Adrenal gland (tissue), 12 donors: Measurements from ENCODE around the gene NFKB2. TPM values are rescaled to one million over a fixed set of nuclear protein-coding genes. Genes with fewer than 3 reads are reported as not detected.

Experiments
- DNase-seq, 7 donors: peaks; one replicate each; pipeline ENCODE4 v3.0.0-alpha.2; 2019 to 2020
- H3K27ac ChIP-seq, 5 donors: fragments of 200-600 bp; sonication (generic) in 4 of 5; 1 replicate in 3 of 5; 2 replicates in 2 of 5; pipeline versions ENCODE4 v1.5.1 to v1.8.0; 2016 to 2020; ENCODE audit warnings: mild to moderate bottlenecking in 1 of 5
- H3K27me3 ChIP-seq: fragments of 200-600 bp; 2 replicates; pipeline ENCODE4 v1.8.0; 2021
- H3K36me3 ChIP-seq, 2 donors: fragments of 200-600 bp; replicated peaks in 1 of 2; 1 replicate in 1 of 2; 2 replicates in 1 of 2; pipeline versions ENCODE4 v1.5.1 to v1.8.0; 2018 to 2022
- H3K4me1 ChIP-seq, 2 donors: fragments of 200-600 bp; replicated peaks in 1 of 2; 1 replicate in 1 of 2; 2 replicates in 1 of 2; pipeline versions ENCODE4 v1.5.1 to v1.8.0; 2018 to 2021
- H3K4me3 ChIP-seq, 4 donors: fragments of 200-600 bp; sonication (generic) in 3 of 4; one replicate each; pipeline ENCODE4 v1.5.1; 2016 to 2018
- H3K9me3 ChIP-seq, 3 donors: fragments of 200-600 bp; sonication (generic) in 1 of 3; replicated peaks in 1 of 3; 1 replicate in 2 of 3; 2 replicates in 1 of 3; pipeline versions ENCODE4 v1.5.1 to v1.8.0; 2016 to 2021
- POLR2A ChIP-seq, 2 donors: fragments of 450-650 bp; IDR thresholded peaks; one replicate each; pipeline ENCODE4 v1.6.1; 2017; ENCODE audit warnings: antibody characterized with exemption in 2 of 2, mild to moderate bottlenecking in 2 of 2, moderate library complexity in 1 of 2
- WGBS, 4 donors: extraction: QIAGEN DNeasy Blood & Tissue Kit in 2 of 4; methylation state at CpG; one replicate each; pipeline versions ENCODE4 v1.1.5 to v1.1.7; 2013 to 2017; 5-methylcytosine and 5-hydroxymethylcytosine counted together
- intact Hi-C, 2 donors: fragments of 100-400 bp; cut with DNase I; formaldehyde crosslinking; loops; one replicate each; pipeline versions ENCODE4 v1.14.1 to v1.15.0; 2022 to 2023
- polyA plus RNA-seq, 3 donors: library from polyadenylated mRNA; stranded (reverse); fragments of 200-250 nt in 2 of 3; fragments of 350-450 nt in 1 of 3; fragmentation: Illumina TruSeq in 1 of 3; extraction: RNeasy Lipid Tissue Mini Kit (QIAGEN cat#74804) in 1 of 3; gene quantifications; one replicate each; pipeline ENCODE4 v1.2.3, GENCODE V29; 2013 to 2014
- total RNA-seq, 9 donors: library from RNA; depleted of rRNA in 4 of 9; stranded (reverse); fragments of >200 nt in 4 of 9; fragments of 120-200 nt in 1 of 9; fragmentation: NEBNext Ultra II Directional in 1 of 9; extraction: Animal tissue kit (Norgen Biotek cat#: 25700) in 1 of 9; gene quantifications; one replicate each; pipeline versions ENCODE4 v1.1.0 to v1.2.4, GENCODE V29; 2013 to 2023
- TF ChIP-seq, protein P1 (sequence below), 6 experiments: fragments of 450-650 bp in 4 of 6; fragments of 200-600 bp in 2 of 6; sonication (generic) in 1 of 6; IDR thresholded peaks; 1 replicate in 5 of 6; 2 replicates in 1 of 6; pipeline versions ENCODE4 v1.5.1 to v1.8.0; 2016 to 2021; ENCODE audit warnings: antibody characterized with exemption in 6 of 6, mild to moderate bottlenecking in 2 of 6, moderate library complexity in 1 of 6
- donor health status: healthy with polysubstance abuse.
- donor health status: Bipolar disorder and iron deficiency.
- donor health status: DM: yes; HTN: yes; CAD: no.
- donor health status: DM: no; HTN: no; CAD: no.
- donor health status: DM: no; HTN: no; CAD: no.
- donor health status: DM: yes; HTN: yes; CAD: no.

The NFKB2 gene
- total and polyA plus RNA-seq, 12 donors = 14.3 to 92.6 (median 29.6) TPM

DNA sequence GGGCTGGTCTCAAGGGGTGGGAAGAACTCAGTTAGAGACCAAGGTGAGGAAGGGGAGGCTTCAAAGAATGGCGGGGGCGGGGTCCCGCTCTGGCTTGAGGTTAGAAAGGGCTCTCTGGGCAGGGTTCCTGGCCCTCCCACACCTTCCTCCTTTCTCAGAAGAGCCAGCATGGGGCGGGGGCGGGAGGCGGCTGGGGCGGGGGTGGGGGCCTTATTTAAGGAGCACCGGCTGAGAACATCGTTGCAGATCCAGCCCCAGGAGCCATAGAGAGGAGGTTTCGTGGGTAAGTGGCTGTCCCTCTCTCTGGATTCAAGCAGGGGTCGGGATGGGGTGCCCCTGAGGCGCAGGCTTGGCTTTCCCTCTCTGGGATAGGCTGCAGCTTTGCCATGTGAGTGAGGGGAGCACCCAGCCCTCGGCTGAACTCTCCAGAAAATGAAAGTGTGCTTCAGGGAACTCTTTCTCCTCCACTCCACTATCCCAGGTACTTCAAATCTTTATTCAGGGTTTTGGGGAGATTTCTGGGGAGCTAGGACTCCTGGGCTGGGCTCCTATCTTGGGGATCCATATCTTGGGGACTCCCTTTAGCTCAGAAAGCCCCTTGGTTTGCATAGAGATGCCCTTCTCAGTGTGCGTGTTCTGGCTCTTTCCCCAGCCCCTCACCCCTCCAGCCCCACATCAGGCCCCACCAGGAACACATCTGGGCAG, 40.2 kb downstream of the NFKB2 start:
- Histone ChIP-seq H3K9me3 (no peaks in the 10 kb centered on the region), H3K4me3 (peak overlapping the region in 1 of 4 donors; percentile 33), H3K36me3 (no peaks in the 10 kb centered on the region), H3K27ac (peak overlapping the region in 1 of 5 donors; percentile 74), H3K27me3 (no peaks in the 10 kb centered on the region), H3K4me1 (peaks cover 8 to 12% of the 10 kb centered on the region in 2 donors)
- 15 to 38% (median 24%) methylated on average over 10 to 14 of the region's 14 CpGs for WGBS, 4 donors
- DNase-seq = no peak
- intact Hi-C loops = no loop called here
- no peak for TF ChIP-seq POLR2A (IDR thresholded peaks at IDR 0.05)
- TF ChIP-seq, protein P1, sequence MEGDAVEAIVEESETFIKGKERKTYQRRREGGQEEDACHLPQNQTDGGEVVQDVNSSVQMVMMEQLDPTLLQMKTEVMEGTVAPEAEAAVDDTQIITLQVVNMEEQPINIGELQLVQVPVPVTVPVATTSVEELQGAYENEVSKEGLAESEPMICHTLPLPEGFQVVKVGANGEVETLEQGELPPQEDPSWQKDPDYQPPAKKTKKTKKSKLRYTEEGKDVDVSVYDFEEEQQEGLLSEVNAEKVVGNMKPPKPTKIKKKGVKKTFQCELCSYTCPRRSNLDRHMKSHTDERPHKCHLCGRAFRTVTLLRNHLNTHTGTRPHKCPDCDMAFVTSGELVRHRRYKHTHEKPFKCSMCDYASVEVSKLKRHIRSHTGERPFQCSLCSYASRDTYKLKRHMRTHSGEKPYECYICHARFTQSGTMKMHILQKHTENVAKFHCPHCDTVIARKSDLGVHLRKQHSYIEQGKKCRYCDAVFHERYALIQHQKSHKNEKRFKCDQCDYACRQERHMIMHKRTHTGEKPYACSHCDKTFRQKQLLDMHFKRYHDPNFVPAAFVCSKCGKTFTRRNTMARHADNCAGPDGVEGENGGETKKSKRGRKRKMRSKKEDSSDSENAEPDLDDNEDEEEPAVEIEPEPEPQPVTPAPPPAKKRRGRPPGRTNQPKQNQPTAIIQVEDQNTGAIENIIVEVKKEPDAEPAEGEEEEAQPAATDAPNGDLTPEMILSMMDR (IDR thresholded peaks at IDR 0.05) = no peak

DNA sequence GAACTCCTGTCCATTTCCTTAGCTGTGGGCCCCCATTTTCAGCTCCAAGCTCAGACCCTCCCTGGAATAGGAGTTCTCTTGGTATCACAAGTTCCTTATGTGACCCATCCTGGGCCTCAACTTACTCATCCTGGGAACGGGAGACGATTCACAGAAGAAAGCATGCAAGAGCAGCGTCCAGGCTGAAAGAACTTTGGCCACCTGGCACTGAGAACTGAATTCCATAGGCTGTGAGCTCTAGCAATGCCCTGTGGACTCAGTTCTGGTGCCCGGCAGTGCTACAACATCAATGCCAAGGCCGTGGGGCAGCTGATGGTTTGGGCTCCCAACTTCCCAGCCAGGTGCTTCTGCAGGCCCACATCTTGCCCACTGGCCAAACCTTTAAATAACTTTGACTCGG, 40.8 kb downstream of the NFKB2 start:
- Histone ChIP-seq H3K27ac (no peak overlapping the region), H3K4me1 (peaks cover 7 to 10% of the 10 kb centered on the region in 2 donors), H3K27me3 (no peaks in the 10 kb centered on the region), H3K4me3 (no peak overlapping the region), H3K9me3 (no peaks in the 10 kb centered on the region), H3K36me3 (no peaks in the 10 kb centered on the region)
- 68 to 74% (median 72%) methylated on average over 6 of the region's 6 CpGs for WGBS, 4 donors
- intact Hi-C loops = no loop called here
- no peak for DNase-seq
- TF ChIP-seq, protein P1 (IDR thresholded peaks at IDR 0.05) = no peak
- TF ChIP-seq POLR2A (IDR thresholded peaks at IDR 0.05) = no peak

DNA sequence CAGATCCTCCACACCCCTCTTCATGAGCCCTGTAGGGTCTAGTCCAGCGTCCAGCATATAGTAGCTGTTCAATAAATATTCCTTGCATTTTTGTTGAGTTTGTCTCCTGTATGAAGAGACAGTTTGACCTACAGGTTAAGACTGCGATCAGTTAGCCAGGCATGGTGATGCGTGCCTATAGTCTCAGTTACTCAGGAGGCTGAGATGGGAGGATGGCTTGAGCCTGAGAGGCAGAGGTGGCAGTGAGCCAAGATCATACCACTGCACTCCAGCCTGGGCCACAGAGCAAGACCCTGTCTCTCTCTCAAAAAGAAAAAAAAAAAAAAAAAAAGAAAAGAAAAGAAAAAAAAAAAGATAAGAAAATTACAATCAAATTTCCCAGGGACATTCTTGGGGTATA, 42.0 kb downstream of the NFKB2 start:
- TF ChIP-seq, protein P1 (IDR thresholded peaks at IDR 0.05) = no peak
- no peak for TF ChIP-seq POLR2A (IDR thresholded peaks at IDR 0.05)
- no peak overlapping the region for H3K27ac ChIP-seq
- H3K9me3 ChIP-seq = no peaks in the 10 kb centered on the region
- intact Hi-C loops = no loop called here
- H3K4me1 ChIP-seq = peaks cover 0 to 3% of the 10 kb centered on the region in 2 donors
- H3K36me3 ChIP-seq = no peaks in the 10 kb centered on the region
- no peaks in the 10 kb centered on the region for H3K27me3 ChIP-seq
- DNase-seq = no peak
- H3K4me3 ChIP-seq = no peak overlapping the region
- WGBS, 4 donors = 88 to 93% (median 89%) methylated on average over 3 of the region's 3 CpGs

DNA sequence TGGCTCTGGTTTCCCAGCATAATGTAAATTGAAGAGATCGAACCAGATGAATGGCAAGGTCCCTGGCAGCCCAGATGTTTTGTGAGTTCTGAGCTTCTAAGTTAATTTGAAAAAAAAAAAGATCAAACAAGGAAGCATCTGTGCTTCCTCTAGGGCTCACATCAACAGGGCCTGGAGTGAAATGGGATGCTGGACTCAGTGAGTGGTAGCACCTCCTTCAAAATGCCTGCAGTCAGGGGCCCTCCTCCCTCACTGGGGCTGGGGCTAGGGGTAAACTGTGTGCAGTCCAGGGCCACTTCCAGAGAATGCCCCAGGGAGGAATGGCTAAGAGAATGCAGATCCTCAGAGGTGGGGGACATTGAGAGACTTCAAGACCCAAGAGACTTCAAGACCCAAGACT, 42.9 kb downstream of the NFKB2 start:
- no peaks in the 10 kb centered on the region for H3K27me3 ChIP-seq
- no peak for DNase-seq
- no peak overlapping the region for H3K27ac ChIP-seq
- TF ChIP-seq, protein P1 (IDR thresholded peaks at IDR 0.05) = no peak
- TF ChIP-seq POLR2A (IDR thresholded peaks at IDR 0.05) = no peak
- no peaks in the 10 kb centered on the region for H3K36me3 ChIP-seq
- no peaks in the 10 kb centered on the region for H3K9me3 ChIP-seq
- 71 to 88% (median 78%) methylated on average over 1 of the region's 1 CpG for WGBS, 4 donors
- no peak overlapping the region for H3K4me3 ChIP-seq
- intact Hi-C loops = no loop called here
- H3K4me1 ChIP-seq = peaks cover 0 to 3% of the 10 kb centered on the region in 2 donors
